BJ (cell line): ENCODE results near the gene PTK7. TPM values are rescaled to one million over a fixed set of nuclear protein-coding genes. Genes with fewer than 3 reads are reported as not detected.

ENCODE experiments used
- CTCF ChIA-PET: fragments of 350-600 bp; formaldehyde crosslinking; extraction: SDS; loops from one replicate; lab custom pipeline; 2021; ENCODE audit warnings: antibody characterized with exemption, inconsistent platforms; lab: Yijun Ruan, JAX
- POLR2A ChIA-PET: fragments of 300-600 bp; sonication (Branson Sonifier 250); formaldehyde crosslinking; extraction: SDS; loops from one replicate; lab custom pipeline; 2021; ENCODE audit warnings: antibody characterized with exemption; lab: Charles Lee
- DNase-seq: peaks from one replicate; pipeline ENCODE4 v3.0.0-alpha.2; 2011; ENCODE audit warnings: low read depth
- H3K27me3 ChIP-seq: 2 replicates; pipeline ENCODE4 v1.6.0; 2011; ENCODE audit warnings: low read length; ENCODE audit not compliant: control insufficient read depth, insufficient read depth
- H3K36me3 ChIP-seq: 2 replicates; pipeline ENCODE4 v1.5.1; 2011; ENCODE audit warnings: low read length; ENCODE audit not compliant: control insufficient read depth, insufficient read depth
- H3K4me3 ChIP-seq: 2 replicates; pipeline ENCODE4 v1.5.1; 2011; ENCODE audit warnings: low read depth, mild to moderate bottlenecking, control low read depth, low read length
- polyA plus RNA-seq: library from polyadenylated mRNA; depleted of rRNA; stranded (reverse); fragments of >200 nt; gene quantifications from 2 replicates; pipeline ENCODE4 v1.2.3, GENCODE V29; 2011
- TF ChIP-seq, protein P1 (sequence below): IDR thresholded peaks from 2 replicates; pipeline ENCODE4 v1.5.1; 2011; ENCODE audit warnings: low read depth, mild to moderate bottlenecking, control low read depth, inconsistent platforms, low read length, moderate library complexity; ENCODE audit not compliant: insufficient read depth

PTK7 gene
- polyA plus RNA-seq, 1 experiment: 362 TPM

DNA sequence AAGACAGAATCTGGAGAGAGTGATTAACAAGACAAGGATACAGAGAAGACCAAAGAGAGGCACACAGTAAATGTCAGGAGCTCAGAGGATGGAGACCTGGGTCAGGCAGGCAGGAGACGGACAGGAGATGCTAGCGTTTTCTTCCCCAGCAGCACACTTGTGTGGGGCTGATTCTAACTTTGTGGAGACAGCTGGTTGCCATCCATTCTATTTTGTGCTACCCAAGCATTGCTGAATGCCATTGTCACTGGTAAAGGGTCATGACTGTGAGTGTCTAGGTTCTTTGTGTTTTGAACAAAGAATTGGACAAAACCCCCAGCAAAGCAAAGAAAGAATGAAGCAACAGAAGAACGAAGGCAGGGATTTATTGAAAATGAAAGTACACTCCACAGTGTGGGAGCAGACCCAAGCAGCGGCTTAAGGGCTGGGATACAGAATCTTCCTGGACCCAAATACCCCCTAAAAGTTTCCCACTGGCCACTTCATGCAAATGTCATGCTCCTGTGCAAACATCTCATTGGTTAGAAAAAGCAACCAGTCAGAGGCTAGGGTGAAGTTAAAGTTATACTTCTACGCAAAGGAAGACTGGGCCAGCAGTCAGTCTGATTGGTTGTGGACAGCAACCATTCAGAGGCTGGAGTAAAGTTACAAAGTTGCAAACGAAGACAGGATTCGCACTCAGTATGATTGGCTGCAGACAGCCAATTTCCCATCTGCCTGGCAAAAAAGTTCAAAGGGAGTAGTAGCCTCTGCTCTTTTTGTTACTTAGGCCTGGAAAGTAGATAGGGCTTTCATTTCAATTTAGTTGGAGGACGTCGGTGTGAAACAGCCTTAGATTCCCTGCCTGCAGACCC is 17.5 kb downstream of the PTK7 start:
- ChIA-PET CTCF (interaction anchor here (0.6 kb wide), 1 partner anchor 78 kb away, joined by 5 read pairs; no protein-coding TSS in a partner anchor), POLR2A (no interaction called here)
- H3K36me3 ChIP-seq: no peaks in the 10 kb centered on the region
- H3K4me3 ChIP-seq: peak overlapping the region; percentile 4; the same call in 1 of the 2 replicates
- TF ChIP-seq, protein P1, sequence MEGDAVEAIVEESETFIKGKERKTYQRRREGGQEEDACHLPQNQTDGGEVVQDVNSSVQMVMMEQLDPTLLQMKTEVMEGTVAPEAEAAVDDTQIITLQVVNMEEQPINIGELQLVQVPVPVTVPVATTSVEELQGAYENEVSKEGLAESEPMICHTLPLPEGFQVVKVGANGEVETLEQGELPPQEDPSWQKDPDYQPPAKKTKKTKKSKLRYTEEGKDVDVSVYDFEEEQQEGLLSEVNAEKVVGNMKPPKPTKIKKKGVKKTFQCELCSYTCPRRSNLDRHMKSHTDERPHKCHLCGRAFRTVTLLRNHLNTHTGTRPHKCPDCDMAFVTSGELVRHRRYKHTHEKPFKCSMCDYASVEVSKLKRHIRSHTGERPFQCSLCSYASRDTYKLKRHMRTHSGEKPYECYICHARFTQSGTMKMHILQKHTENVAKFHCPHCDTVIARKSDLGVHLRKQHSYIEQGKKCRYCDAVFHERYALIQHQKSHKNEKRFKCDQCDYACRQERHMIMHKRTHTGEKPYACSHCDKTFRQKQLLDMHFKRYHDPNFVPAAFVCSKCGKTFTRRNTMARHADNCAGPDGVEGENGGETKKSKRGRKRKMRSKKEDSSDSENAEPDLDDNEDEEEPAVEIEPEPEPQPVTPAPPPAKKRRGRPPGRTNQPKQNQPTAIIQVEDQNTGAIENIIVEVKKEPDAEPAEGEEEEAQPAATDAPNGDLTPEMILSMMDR: no peak
- DNase-seq: peak; percentile 62
- H3K27me3 ChIP-seq: no peaks in the 10 kb centered on the region

DNA sequence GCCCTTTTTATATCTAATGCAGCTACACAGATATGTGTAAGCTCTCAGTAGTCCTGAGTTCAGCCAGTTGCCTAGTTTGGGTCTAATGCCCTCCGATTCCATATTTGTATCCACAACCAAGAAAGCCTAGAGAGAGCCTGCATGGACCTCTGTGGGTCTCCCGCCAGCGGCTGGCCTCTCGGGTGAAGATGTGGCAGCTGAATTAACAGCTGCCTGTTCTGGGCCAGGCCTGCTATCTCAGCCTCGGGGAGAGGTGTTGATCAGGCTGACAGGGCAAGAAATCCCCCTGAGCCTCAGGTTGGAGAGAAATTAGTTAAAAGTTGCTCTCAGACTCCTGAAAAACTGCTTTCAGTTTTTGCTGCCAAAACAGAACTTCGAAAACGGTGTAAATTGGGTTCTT is 19.8 kb downstream of the PTK7 start:
- Histone ChIP-seq H3K36me3 (no peaks in the 10 kb centered on the region), H3K27me3 (no peaks in the 10 kb centered on the region), H3K4me3 (no peak overlapping the region)
- TF ChIP-seq, protein P1: no peak
- ChIA-PET CTCF (interaction anchor here (0.8 to 2.4 kb wide), 6 partner anchors 18 to 48 kb away, joined by 3 to 12 read pairs (median 6); no protein-coding TSS in a partner anchor), POLR2A (interaction anchor here (0.6 kb wide), 1 partner anchor 18 kb away, joined by 5 read pairs; no protein-coding TSS in a partner anchor)
- DNase-seq: no peak

DNA sequence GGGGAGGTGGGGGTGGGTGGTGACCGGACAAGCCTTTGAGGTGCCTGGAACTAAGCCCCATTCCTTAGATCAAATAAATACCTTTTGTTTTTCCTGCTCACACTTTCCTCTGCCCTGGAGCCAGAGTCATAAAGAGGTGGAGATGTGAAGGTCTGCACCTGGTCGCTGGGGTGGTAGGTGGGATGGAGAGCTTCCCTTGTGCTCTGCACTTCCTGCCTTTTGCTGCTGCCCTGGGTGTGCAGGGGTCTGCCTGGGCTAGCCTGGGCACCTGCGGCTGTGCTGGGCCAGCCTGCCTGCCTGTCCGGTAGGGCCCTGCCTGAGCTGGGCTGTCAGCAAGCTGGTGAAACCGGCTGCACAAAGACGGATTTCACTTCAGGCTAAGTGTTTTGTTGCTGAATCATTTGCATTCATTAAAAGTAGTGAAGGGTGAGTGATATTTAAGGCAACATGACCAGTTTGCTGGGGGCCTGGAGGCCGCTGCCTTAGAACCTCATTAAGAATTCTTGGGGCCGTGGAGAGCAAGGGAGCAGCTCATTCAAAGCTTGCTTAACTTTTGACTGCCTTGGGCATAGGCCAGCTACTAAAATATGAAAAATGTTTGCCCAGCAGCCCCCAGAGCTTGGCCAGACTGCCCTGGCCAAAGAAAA is 20.5 kb downstream of the PTK7 start:
- Histone ChIP-seq H3K27me3 (no peaks in the 10 kb centered on the region), H3K36me3 (no peaks in the 10 kb centered on the region), H3K4me3 (no peak overlapping the region)
- TF ChIP-seq, protein P1: no peak
- POLR2A ChIA-PET: interaction anchor here (0.6 kb wide), 1 partner anchor 18 kb away, joined by 5 read pairs; no protein-coding TSS in a partner anchor
- DNase-seq: peak; percentile 84
- CTCF ChIA-PET: interaction anchor here (0.8 to 2.4 kb wide), 10 partner anchors 11 to 47 kb away, joined by 3 to 12 read pairs (median 5); partner anchors contain the start of gene PTK7

DNA sequence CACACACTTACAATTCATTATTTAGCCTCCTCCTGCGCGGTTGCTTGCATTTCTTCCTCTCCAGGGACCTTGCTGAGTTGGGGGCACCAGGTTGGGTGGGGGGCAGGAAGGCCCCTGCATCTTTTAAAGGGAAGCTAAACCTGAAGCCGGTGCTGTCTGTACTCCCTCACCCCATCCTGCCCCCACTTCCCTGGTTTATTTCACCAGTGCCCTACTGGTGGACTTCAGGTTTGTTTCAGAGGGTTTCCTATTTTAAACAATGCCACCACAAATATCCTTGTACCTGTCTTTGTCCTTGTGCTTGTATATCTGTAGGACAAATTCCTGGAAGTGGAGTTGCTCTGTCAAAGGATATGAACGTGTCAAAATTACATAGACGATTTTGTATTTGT is 21.0 kb downstream of the PTK7 start:
- no peak for DNase-seq
- Histone ChIP-seq H3K4me3 (no peak overlapping the region), H3K27me3 (no peaks in the 10 kb centered on the region), H3K36me3 (no peaks in the 10 kb centered on the region)
- CTCF ChIA-PET: interaction anchor here (0.8 to 2.4 kb wide), 10 partner anchors 10 to 47 kb away, joined by 3 to 12 read pairs (median 5); partner anchors contain the start of gene PTK7
- TF ChIP-seq, protein P1: 0 out of 2 replicates have a peak, but pooled peaks have one; percentile 21
- POLR2A ChIA-PET: no interaction called here

DNA sequence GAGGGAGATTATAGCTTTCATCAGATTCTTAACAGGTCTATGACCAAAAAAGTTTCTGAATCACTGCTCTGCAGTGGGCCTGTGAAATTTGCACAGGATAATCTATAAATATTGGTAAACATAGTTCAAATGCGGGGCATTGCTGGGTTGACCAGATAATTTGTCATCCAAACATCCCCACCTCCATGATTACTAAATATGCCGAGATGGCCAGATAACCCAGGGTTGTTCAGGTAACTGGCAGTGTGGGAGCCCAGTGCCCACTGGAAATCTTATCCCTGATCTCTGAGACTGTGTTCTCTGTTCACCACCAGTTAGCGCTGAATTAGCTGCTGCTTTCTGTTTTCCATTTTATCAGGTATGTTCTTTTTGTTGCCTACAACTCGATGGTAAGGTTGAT is 21.4 kb downstream of the PTK7 start:
- no peaks in the 10 kb centered on the region for H3K36me3 ChIP-seq
- H3K4me3 ChIP-seq: no peak overlapping the region
- no peaks in the 10 kb centered on the region for H3K27me3 ChIP-seq
- TF ChIP-seq, protein P1: no peak
- no peak for DNase-seq
- ChIA-PET CTCF (interaction anchor here (1.2 to 2.4 kb wide), 5 partner anchors 16 to 45 kb away, joined by 3 to 12 read pairs (median 6); partner anchors contain the start of gene PTK7), POLR2A (no interaction called here)
